Measurements from ENCODE around the gene TMEM87B.

TMEM87B gene

GRCh38 chr2:112155331-112156151 lies 100.5 kb downstream of the TMEM87B start:
- TF ChIP-seq CTCF (conservative IDR thresholded peaks at IDR 0.05; ENCODE audit: low read depth): no peak
- no peak for DNase-seq (ENCODE audit: low spot score)
- POLR2A ChIA-PET (ENCODE audit: low non-redundant PET): no interaction called here
- no peak overlapping the region for H3K27ac ChIP-seq
- CTCF ChIA-PET: no interaction called here

- peak; percentile 11 for DNase-seq (ENCODE audit: low spot score)
- no peak for TF ChIP-seq CTCF (conservative IDR thresholded peaks at IDR 0.05; ENCODE audit: low read depth)
- POLR2A ChIA-PET (ENCODE audit: low non-redundant PET): no interaction called here
- H3K27ac ChIP-seq: no peak overlapping the region
- CTCF ChIA-PET: no interaction called here
These were observed 101.3 kb downstream of the TMEM87B start for GRCh38 chr2:112156152-112156986.

- POLR2A ChIA-PET (ENCODE audit: low non-redundant PET): no interaction called here
- H3K27ac ChIP-seq: no peak overlapping the region
- TF ChIP-seq CTCF (conservative IDR thresholded peaks at IDR 0.05; ENCODE audit: low read depth): no peak
These were observed 102.4 kb downstream of the TMEM87B start for GRCh38 chr2:112157472-112157871.

GRCh38 chr2:112159454-112159921 lies 104.4 kb downstream of the TMEM87B start:
- CTCF ChIA-PET: interaction anchor here (0.5 kb wide), 1 partner anchor 38 kb away, joined by 3 read pairs; no protein-coding TSS in a partner anchor
- H3K27ac ChIP-seq: no peak overlapping the region
- no peak for DNase-seq (ENCODE audit: low spot score)
- no peak for TF ChIP-seq CTCF (conservative IDR thresholded peaks at IDR 0.05; ENCODE audit: low read depth)
- POLR2A ChIA-PET (ENCODE audit: low non-redundant PET): no interaction called here

More at GRCh38 chr2:112157472-112157871, 102.4 kb downstream of the TMEM87B start:
- DNase-seq (ENCODE audit: low spot score): no peak
- CTCF ChIA-PET: no interaction called here

GRCh38 chr2:112160283-112161250 lies 105.5 kb downstream of the TMEM87B start:
- ChIA-PET POLR2A (ENCODE audit: low non-redundant PET) (no interaction called here), CTCF (no interaction called here)
- H3K27ac ChIP-seq: no peak overlapping the region
- TF ChIP-seq CTCF (conservative IDR thresholded peaks at IDR 0.05; ENCODE audit: low read depth): no peak
- DNase-seq (ENCODE audit: low spot score): no peak
